A549 (cell line): ENCODE results near the gene LANCL2. TPM values are rescaled to one million over a fixed set of nuclear protein-coding genes. Genes with fewer than 3 reads are reported as not detected.

ENCODE experiments used
- ATAC-seq, 2 experiments: fragments of 200-7000 bp in 1 of 2; fragments of >200 bp in 1 of 2; cut with Nextera tagmentation in 1 of 2; cut with Tn5 transposase in 1 of 2; 3 replicates each; pipeline versions ENCODE4 v1.8.0 to v1.9.1; 2018 to 2020; ENCODE audit warnings: mild to moderate bottlenecking in 1 of 2, moderate library complexity in 1 of 2
- CTCF ChIA-PET: fragments of 300-600 bp; sonication (Branson Sonifier 250); formaldehyde crosslinking; extraction: SDS; loops from one replicate; lab custom pipeline; 2021; ENCODE audit warnings: antibody characterized with exemption, inconsistent platforms; lab: Yijun Ruan, JAX
- POLR2A ChIA-PET: fragments of 350-600 bp; formaldehyde crosslinking; extraction: SDS; loops from one replicate; lab custom pipeline; 2021; ENCODE audit warnings: antibody characterized with exemption, inconsistent platforms; lab: Yijun Ruan, JAX
- DNase-seq, 2 experiments: peaks; one replicate each; pipeline versions ENCODE4 v3.0.0 to v3.0.0-alpha.2; 2011 to 2016; ENCODE audit warnings: low read depth in 1 of 2, low spot score in 1 of 2
- FAIRE-seq: peaks from 2 replicates; lab custom pipeline; 2011; peaks lifted over from hg19 to GRCh38; lab: Jason Lieb, UNC
- H3K27ac ChIP-seq, 2 experiments: fragments of >200 bp; sonication (Bioruptor Twin); formaldehyde crosslinking; 3 replicates each; pipeline ENCODE4 v1.5.1; 2016 to 2017
- H3K4me1 ChIP-seq: fragments of >200 bp; sonication (Bioruptor Twin); formaldehyde crosslinking; 3 replicates; pipeline ENCODE4 v1.6.1; 2016
- H3K4me2 ChIP-seq: fragments of >200 bp; sonication (Bioruptor Twin); formaldehyde crosslinking; 3 replicates; pipeline ENCODE4 v1.6.1; 2016
- H3K4me3 ChIP-seq: fragments of >200 bp; sonication (Bioruptor Twin); formaldehyde crosslinking; 3 replicates; pipeline ENCODE4 v1.5.1; 2016
- H3K9me3 ChIP-seq: fragments of >200 bp; sonication (Bioruptor Twin); formaldehyde crosslinking; 3 replicates; pipeline ENCODE4 v1.6.1; 2016
- CBX8 ChIP-seq: fragments of 200-600 bp; sonication (generic); IDR thresholded peaks from 2 replicates; pipeline ENCODE4 v1.6.1; 2016
- EHF ChIP-seq: fragments of 250-450 bp; sonication (Bioruptor Pico); IDR thresholded peaks from 2 replicates; pipeline ENCODE4 v1.5.0; 2020; ENCODE audit warnings: mild to moderate bottlenecking
- EHMT2 ChIP-seq: fragments of 200-600 bp; sonication (generic); IDR thresholded peaks from 2 replicates; pipeline ENCODE4 v1.6.1; 2016; ENCODE audit warnings: antibody characterized with exemption, low read depth, mild to moderate bottlenecking, moderate library complexity
- ELK1 ChIP-seq: fragments of 150-350 bp; IDR thresholded peaks from 2 replicates; pipeline ENCODE4 v1.6.1; 2014; ENCODE audit warnings: low read depth, mild to moderate bottlenecking, low read length
- EP300 ChIP-seq, 2 experiments: fragments of >200 bp; sonication (Bioruptor Twin); formaldehyde crosslinking; IDR thresholded peaks; 2 replicates in 1 of 2; 3 replicates in 1 of 2; pipeline ENCODE4 v1.6.1; 2016 to 2017
- GATA3 ChIP-seq: IDR thresholded peaks from 2 replicates; pipeline ENCODE4 v1.6.1; 2012; ENCODE audit warnings: borderline replicate concordance
- KDM1A ChIP-seq: fragments of 200-600 bp; sonication (generic); IDR thresholded peaks from 2 replicates; pipeline ENCODE4 v1.6.1; 2016; ENCODE audit warnings: low read depth, mild to moderate bottlenecking
- MAFK ChIP-seq: fragments of 450-650 bp; IDR thresholded peaks from 2 replicates; pipeline ENCODE4 v1.6.1; 2014; ENCODE audit not compliant: partially characterized antibody
- MAX ChIP-seq: IDR thresholded peaks from 2 replicates; pipeline ENCODE4 v1.6.1; 2012
- MAZ ChIP-seq: fragments of 150-350 bp; IDR thresholded peaks from 2 replicates; pipeline ENCODE4 v1.6.1; 2014; ENCODE audit warnings: antibody characterized with exemption, low read depth, low read length, borderline replicate concordance
- NFE2L2 ChIP-seq: fragments of 150-350 bp; conservative IDR thresholded peaks from 2 replicates; pipeline ENCODE4 v1.6.1; 2014; ENCODE audit warnings: low read length
- NPAS2 ChIP-seq: fragments of 250-450 bp; sonication (Bioruptor Pico); IDR thresholded peaks from 2 replicates; pipeline ENCODE4 v1.8.0; 2022; ENCODE audit warnings: mild to moderate bottlenecking, moderate library complexity, borderline replicate concordance
- NR3C1 ChIP-seq: fragments of >200 bp; sonication (Bioruptor Twin); formaldehyde crosslinking; IDR thresholded peaks from 3 replicates; pipeline ENCODE4 v1.6.1; 2017
- POLR2A ChIP-seq: IDR thresholded peaks from 2 replicates; pipeline ENCODE4 v1.6.1; 2012; ENCODE audit warnings: mild to moderate bottlenecking, low read length
- REST ChIP-seq: fragments of 200-600 bp; sonication (generic); IDR thresholded peaks from 2 replicates; pipeline ENCODE4 v1.6.1; 2016; ENCODE audit warnings: antibody characterized with exemption, mild to moderate bottlenecking, moderate library complexity
- SMC3 ChIP-seq: fragments of >200 bp; sonication (Bioruptor Twin); formaldehyde crosslinking; IDR thresholded peaks from 3 replicates; pipeline ENCODE4 v1.6.1; 2018; ENCODE audit warnings: inconsistent platforms
- SREBF2 ChIP-seq: fragments of 450-650 bp; IDR thresholded peaks from 2 replicates; pipeline ENCODE4 v1.6.1; 2014; ENCODE audit warnings: mild to moderate bottlenecking, moderate library complexity
- TP53 ChIP-seq: fragments of 250-450 bp; sonication (Bioruptor Pico); IDR thresholded peaks from 2 replicates; pipeline ENCODE4 v1.5.0; 2021; ENCODE audit warnings: mild to moderate bottlenecking, moderate library complexity
- USF2 ChIP-seq: fragments of 450-650 bp; IDR thresholded peaks from 2 replicates; pipeline ENCODE4 v1.6.1; 2014; ENCODE audit warnings: antibody characterized with exemption
- ZC3H11A ChIP-seq: fragments of 450-650 bp; IDR thresholded peaks from 2 replicates; pipeline ENCODE4 v1.6.1; 2014; ENCODE audit warnings: antibody characterized with exemption, mild to moderate bottlenecking
- ZFP36 ChIP-seq: fragments of 450-650 bp; IDR thresholded peaks from 2 replicates; pipeline ENCODE4 v1.6.1; 2014; ENCODE audit warnings: borderline replicate concordance; ENCODE audit not compliant: partially characterized antibody
- ZNF302 ChIP-seq: fragments of 250-450 bp; sonication (Bioruptor Pico); IDR thresholded peaks from 2 replicates; pipeline ENCODE4 v1.9.0; 2021; ENCODE audit warnings: inconsistent platforms, mild to moderate bottlenecking, moderate library complexity
- WGBS: methylation state at CpG from one replicate; pipeline ENCODE4 v1.1.6; 2017; ENCODE audit errors: missing lambda C conversion rate; 5-methylcytosine and 5-hydroxymethylcytosine counted together
- polyA plus RNA-seq, 4 experiments: library from polyadenylated mRNA; depleted of rRNA in 3 of 4; stranded (reverse); fragments of >200 nt; fragmentation: RNase III in 1 of 4; extraction: RNeasy Plus Mini Kit Qiagen cat#74134 plus additional on column Dnase treatment in 1 of 4; gene quantifications; 2 replicates in 3 of 4; 3 replicates in 1 of 4; pipeline ENCODE4 v1.2.3, GENCODE V29; 2011 to 2017
- TF ChIP-seq, protein P1 (sequence below): fragments of >200 bp; sonication (Bioruptor Twin); formaldehyde crosslinking; IDR thresholded peaks from 3 replicates; pipeline ENCODE4 v1.6.1; 2016
- TF ChIP-seq, protein P2 (sequence below): fragments of 250-450 bp; sonication (Bioruptor Pico); IDR thresholded peaks from 2 replicates; pipeline ENCODE4 v1.5.0; 2021; ENCODE audit warnings: mild to moderate bottlenecking, moderate library complexity, borderline replicate concordance

LANCL2 gene
- polyA plus RNA-seq, 2 of the 4 experiments (the other 2 are of a cell fraction) = 8.0 to 12.4 TPM

DNA sequence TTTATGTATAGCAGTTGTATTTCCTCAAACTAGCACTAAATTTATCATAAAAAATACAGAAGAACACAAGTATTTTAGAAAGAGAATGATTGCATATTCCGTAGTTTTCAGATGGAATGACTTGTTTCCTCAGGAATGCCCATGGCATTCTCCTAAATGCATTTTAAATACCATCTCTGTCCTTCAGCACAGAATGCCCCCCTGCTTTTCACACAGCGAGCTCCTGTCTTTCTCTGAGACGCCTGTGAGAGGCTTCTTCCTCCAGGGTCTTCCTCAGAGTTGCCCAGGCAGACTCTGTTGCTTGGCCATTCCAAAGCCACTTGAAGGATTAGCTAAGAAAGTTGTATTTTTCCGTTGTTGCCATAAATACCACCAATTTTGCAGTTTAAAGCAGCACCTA is 10.1 kb downstream of the LANCL2 start:
- ATAC-seq = no peak
- TF ChIP-seq TP53 (no peak), POLR2A (no peak), MAX (no peak), CBX8 (no peak), REST (no peak)
- TF ChIP-seq, protein P1, sequence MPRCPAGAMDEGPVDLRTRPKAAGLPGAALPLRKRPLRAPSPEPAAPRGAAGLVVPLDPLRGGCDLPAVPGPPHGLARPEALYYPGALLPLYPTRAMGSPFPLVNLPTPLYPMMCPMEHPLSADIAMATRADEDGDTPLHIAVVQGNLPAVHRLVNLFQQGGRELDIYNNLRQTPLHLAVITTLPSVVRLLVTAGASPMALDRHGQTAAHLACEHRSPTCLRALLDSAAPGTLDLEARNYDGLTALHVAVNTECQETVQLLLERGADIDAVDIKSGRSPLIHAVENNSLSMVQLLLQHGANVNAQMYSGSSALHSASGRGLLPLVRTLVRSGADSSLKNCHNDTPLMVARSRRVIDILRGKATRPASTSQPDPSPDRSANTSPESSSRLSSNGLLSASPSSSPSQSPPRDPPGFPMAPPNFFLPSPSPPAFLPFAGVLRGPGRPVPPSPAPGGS = no peak
- TF ChIP-seq, protein P2, sequence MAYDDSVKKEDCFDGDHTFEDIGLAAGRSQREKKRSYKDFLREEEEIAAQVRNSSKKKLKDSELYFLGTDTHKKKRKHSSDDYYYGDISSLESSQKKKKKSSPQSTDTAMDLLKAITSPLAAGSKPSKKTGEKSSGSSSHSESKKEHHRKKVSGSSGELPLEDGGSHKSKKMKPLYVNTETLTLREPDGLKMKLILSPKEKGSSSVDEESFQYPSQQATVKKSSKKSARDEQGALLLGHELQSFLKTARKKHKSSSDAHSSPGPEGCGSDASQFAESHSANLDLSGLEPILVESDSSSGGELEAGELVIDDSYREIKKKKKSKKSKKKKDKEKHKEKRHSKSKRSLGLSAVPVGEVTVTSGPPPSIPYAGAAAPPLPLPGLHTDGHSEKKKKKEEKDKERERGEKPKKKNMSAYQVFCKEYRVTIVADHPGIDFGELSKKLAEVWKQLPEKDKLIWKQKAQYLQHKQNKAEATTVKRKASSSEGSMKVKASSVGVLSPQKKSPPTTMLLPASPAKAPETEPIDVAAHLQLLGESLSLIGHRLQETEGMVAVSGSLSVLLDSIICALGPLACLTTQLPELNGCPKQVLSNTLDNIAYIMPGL (CRISPR knock-in tag) = no peak
- Histone ChIP-seq H3K4me1 (no peaks in the 10 kb centered on the region), H3K9me3 (no peaks in the 10 kb centered on the region), H3K27ac (no peak overlapping the region), H3K4me3 (no peak overlapping the region), H3K4me2 (no peak overlapping the region)
- 71% methylated on average over 4 of the region's 4 CpGs for WGBS
- POLR2A ChIA-PET = interaction anchor here (0.8 to 1.7 kb wide), 2 partner anchors 9 to 616 kb away, joined by 3 to 10 read pairs; partner anchors contain the start of gene SEC61G
- no peak for FAIRE-seq
- CTCF ChIA-PET = interaction anchor here (0.9 to 1.0 kb wide), 2 partner anchors 40 to 377 kb away, joined by 3 read pairs; no protein-coding TSS in a partner anchor
- no peak for DNase-seq

GRCh38 chr7:55377162-55377817 is 12.2 kb downstream of the LANCL2 start:
- H3K27ac ChIP-seq = no peak overlapping the region
- H3K4me3 ChIP-seq = no peak overlapping the region
- H3K9me3 ChIP-seq = no peaks in the 10 kb centered on the region
- no peak overlapping the region for H3K4me2 ChIP-seq
- POLR2A ChIA-PET = no interaction called here
- no peak for TF ChIP-seq EP300 (IDR thresholded peaks at IDR 0.05)
- no peak for TF ChIP-seq EHMT2
- no peak for TF ChIP-seq NR3C1
- TF ChIP-seq SMC3 = no peak
- TF ChIP-seq EHF (CRISPR knock-in tag) = no peak
- no peak for TF ChIP-seq KDM1A
- no peak for TF ChIP-seq USF2
- TF ChIP-seq ZC3H11A = no peak
- no peak for TF ChIP-seq GATA3
- no peak for TF ChIP-seq NFE2L2
- TF ChIP-seq SREBF2 = no peak
- no peak for TF ChIP-seq MAZ
- TF ChIP-seq ZNF302 = no peak
- no peak for TF ChIP-seq ZFP36
- TF ChIP-seq NPAS2 (CRISPR knock-in tag) = no peak
- TF ChIP-seq MAFK = no peak
- no peak for TF ChIP-seq ELK1
- TF ChIP-seq POLR2A = no peak
- no peak for TF ChIP-seq MAX
- TF ChIP-seq, all 56 proteins: peak for 0
- DNase-seq (no peak), FAIRE-seq (no peak), ATAC-seq (no peak)
- 61% methylated on average over 4 of the region's 4 CpGs for WGBS
- CTCF ChIA-PET = interaction anchor here (1.4 kb wide), 1 partner anchor 22 kb away, joined by 3 read pairs; no protein-coding TSS in a partner anchor
- no peaks in the 10 kb centered on the region for H3K4me1 ChIP-seq
